ENCODE results near the gene TRMT1. TPM values are rescaled to one million over a fixed set of nuclear protein-coding genes. Genes with fewer than 3 reads are reported as not detected.

TRMT1 gene
- total and polyA plus RNA-seq, 2 of the 8 experiments (the other 6 are each of a cell fraction or from before 2014, with no cell fraction given), result 77.4 to 99.3 TPM

DNA sequence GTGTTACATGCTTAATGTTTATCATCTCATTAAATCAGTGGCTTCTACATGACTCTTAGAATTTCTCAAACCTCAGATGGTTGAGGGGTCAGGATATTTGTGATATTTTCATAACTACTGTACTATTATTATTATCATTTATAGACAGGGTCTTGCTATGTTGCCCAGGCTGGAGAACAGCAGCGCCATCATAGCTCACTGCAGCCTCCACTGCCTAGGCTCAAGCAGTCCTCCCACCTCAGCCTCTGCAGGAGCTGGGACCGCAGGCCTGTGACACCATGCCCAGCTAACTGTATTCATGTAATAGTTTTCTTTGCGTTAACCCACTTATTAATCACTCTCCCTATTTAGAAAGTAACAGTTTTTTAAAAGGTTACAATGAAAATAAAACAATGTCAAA is 43.2 kb upstream of the TRMT1 start:
- no peak for DNase-seq (ENCODE audit: low read depth in 1 of 2, low spot score in 2 of 2)
- TF ChIP-seq HDAC2 (IDR thresholded peaks at IDR 0.05; ENCODE audit: borderline replicate concordance in 1 of 2, low read depth in 2 of 2, low read length in 2 of 2) (no peak), ZNF274 (IDR thresholded peaks at IDR 0.05; ENCODE audit: borderline replicate concordance, extremely low read depth, low read length) (no peak), PHF8 (conservative IDR thresholded peaks at IDR 0.05; ENCODE audit: low read depth, low read length) (no peak), NANOG (IDR thresholded peaks at IDR 0.05; ENCODE audit: insufficient read depth, low read depth, low read length, poor library complexity, severe bottlenecking) (no peak), SIN3A (conservative IDR thresholded peaks at IDR 0.05 in 1 of 2, IDR thresholded peaks at IDR 0.05 in 1 of 2; ENCODE audit: low read depth in 1 of 2, low read length in 2 of 2) (no peak), CHD1 (IDR thresholded peaks at IDR 0.05; ENCODE audit: low read depth, low read length) (no peak), RXRA (IDR thresholded peaks at IDR 0.05; ENCODE audit: insufficient read depth, low read depth, low read length) (no peak), KDM1A (IDR thresholded peaks at IDR 0.05; ENCODE audit: borderline replicate concordance, low read length) (no peak), YY1 (IDR thresholded peaks at IDR 0.05; ENCODE audit: low read depth, low read length) (no peak), CEBPB (IDR thresholded peaks at IDR 0.05; ENCODE audit: low read depth, low read length) (no peak), SIX5 (IDR thresholded peaks at IDR 0.05; ENCODE audit: low read depth, low read length) (no peak), RBBP5 (IDR thresholded peaks at IDR 0.05; ENCODE audit: borderline replicate concordance, low read depth, low read length) (no peak)
- TF ChIP-seq, protein P1, sequence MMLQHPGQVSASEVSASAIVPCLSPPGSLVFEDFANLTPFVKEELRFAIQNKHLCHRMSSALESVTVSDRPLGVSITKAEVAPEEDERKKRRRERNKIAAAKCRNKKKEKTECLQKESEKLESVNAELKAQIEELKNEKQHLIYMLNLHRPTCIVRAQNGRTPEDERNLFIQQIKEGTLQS (IDR thresholded peaks at IDR 0.05; ENCODE audit: insufficient read depth, low read depth, low read length), result no peak

More for the DNA sequence above, 43.2 kb upstream of the TRMT1 start:
- no peak overlapping the region for H3K9ac ChIP-seq (replicated peaks in 1 of 4; ENCODE audit: extremely low read depth in 1 of 4, low read depth in 3 of 4, low read length in 3 of 4)
- H3K18ac ChIP-seq (ENCODE audit: extremely low read depth, low read length), result no peak overlapping the region
- H2BK12ac ChIP-seq (ENCODE audit: low read depth, low read length), result no peak overlapping the region
- no peak overlapping the region for H3K27ac ChIP-seq (ENCODE audit: low read depth, low read length)
- no peak for FAIRE-seq
- H3K56ac ChIP-seq (replicated peaks; ENCODE audit: insufficient read length, low read depth, low read length), result no peak overlapping the region
- H3K23ac ChIP-seq (ENCODE audit: insufficient read length), result no peak overlapping the region
- H3K79me1 ChIP-seq (ENCODE audit: low read depth, low read length), result no peaks in the 10 kb centered on the region
- H4K8ac ChIP-seq (ENCODE audit: extremely low read depth, insufficient read depth, low read length), result no peak overlapping the region
- H2AFZ ChIP-seq (ENCODE audit: low read length), result no peak overlapping the region
- no peak overlapping the region for H4K5ac ChIP-seq (ENCODE audit: insufficient read length, low read depth, low read length)
- no peak overlapping the region for H3K4me2 ChIP-seq (ENCODE audit: insufficient read depth in 1 of 2, low read depth in 2 of 2, low read length in 2 of 2)
- CTCF ChIA-PET (ENCODE audit: partially characterized antibody), result interaction anchor here (0.7 to 1.2 kb wide), 2 partner anchors 23 to 103 kb away, joined by 3 read pairs; no protein-coding TSS in a partner anchor
- H2BK120ac ChIP-seq (replicated peaks; ENCODE audit: low read depth, low read length), result no peak overlapping the region
- 78% methylated on average over 3 of the region's 3 CpGs; no CpG with 5 or more reads in 1 of the 2 experiments for WGBS, 2 experiments (ENCODE audit: extremely low coverage in 1 of 2, insufficient coverage in 1 of 2, insufficient read length in 1 of 2, insufficient replicate concordance in 2 of 2, low coverage in 1 of 2, low lambda C conversion rate in 2 of 2, missing lambda C conversion rate in 1 of 2)
- no peak overlapping the region for H2AK5ac ChIP-seq (ENCODE audit: low read depth, low read length)
- no peak overlapping the region for H2BK5ac ChIP-seq (ENCODE audit: low read depth, low read length)
- 0 out of 2 replicates have a peak overlapping the region, but pooled peaks have one; percentile 81 for H2BK15ac ChIP-seq (ENCODE audit: low read length)
- H3K79me2 ChIP-seq (ENCODE audit: control insufficient read depth in 1 of 2, insufficient read depth in 2 of 2, low read length in 2 of 2), result peaks cover 0 to 4% of the 10 kb centered on the region in 2 experiments; a peak in 1 of 4 replicates
- no peak overlapping the region for H2BK20ac ChIP-seq (ENCODE audit: low read length)
- no peaks in the 10 kb centered on the region for H3K9me3 ChIP-seq (ENCODE audit: insufficient read depth in 2 of 2, low read depth in 1 of 2, low read length in 1 of 2)
- POLR2A ChIA-PET (ENCODE audit: partially characterized antibody), result interaction anchor here (1.1 to 7.7 kb wide), 3 partner anchors 11 to 24 kb away, joined by 3 to 41 read pairs (median 8); no protein-coding TSS in a partner anchor
- no peak overlapping the region for H4K91ac ChIP-seq (replicated peaks; ENCODE audit: insufficient read length, low read length)
- H3K36me3 ChIP-seq (ENCODE audit: control insufficient read depth in 2 of 4, insufficient read depth in 4 of 4, low read length in 3 of 4), result no peaks in the 10 kb centered on the region
- H3K14ac ChIP-seq (ENCODE audit: insufficient read length), result no peak overlapping the region
- no peaks in the 10 kb centered on the region; a peak in 1 of 7 replicates for H3K27me3 ChIP-seq (replicated peaks in 1 of 4; ENCODE audit: control insufficient read depth in 3 of 4, extremely low read depth in 1 of 4, insufficient read depth in 3 of 4, low read length in 3 of 4)
- H3K4me3 ChIP-seq (ENCODE audit: extremely low read depth in 1 of 4, insufficient read depth in 2 of 4, low read depth in 3 of 4, low read length in 4 of 4), result no peak overlapping the region
- no peak overlapping the region for H3K4ac ChIP-seq (replicated peaks; ENCODE audit: insufficient read length, low read depth, low read length)
- H3K23me2 ChIP-seq (ENCODE audit: low read depth, low read length), result peaks cover 15% of the 10 kb centered on the region
- peaks cover 7 to 18% (median 14%) of the 10 kb centered on the region in 4 experiments for H3K4me1 ChIP-seq (replicated peaks in 1 of 4; ENCODE audit: control insufficient read depth in 3 of 4, insufficient read depth in 4 of 4, low read length in 3 of 4)
- no peaks in the 10 kb centered on the region for H4K20me1 ChIP-seq (replicated peaks in 1 of 2; ENCODE audit: control insufficient read depth in 1 of 2, insufficient read depth in 2 of 2, low read length in 2 of 2)

All from H1 (cell line).